GM19372 (cell line): ENCODE data around the gene PKP1.

Experiments
- ATAC-seq: cut with Tn5 transposase; IDR thresholded peaks from one replicate; pipeline ENCODE4 v1.9.1; 2021; ENCODE audit warnings: mild to moderate bottlenecking, low read depth, moderate library complexity; ENCODE audit not compliant: unreplicated experiment

Gene PKP1

DNA sequence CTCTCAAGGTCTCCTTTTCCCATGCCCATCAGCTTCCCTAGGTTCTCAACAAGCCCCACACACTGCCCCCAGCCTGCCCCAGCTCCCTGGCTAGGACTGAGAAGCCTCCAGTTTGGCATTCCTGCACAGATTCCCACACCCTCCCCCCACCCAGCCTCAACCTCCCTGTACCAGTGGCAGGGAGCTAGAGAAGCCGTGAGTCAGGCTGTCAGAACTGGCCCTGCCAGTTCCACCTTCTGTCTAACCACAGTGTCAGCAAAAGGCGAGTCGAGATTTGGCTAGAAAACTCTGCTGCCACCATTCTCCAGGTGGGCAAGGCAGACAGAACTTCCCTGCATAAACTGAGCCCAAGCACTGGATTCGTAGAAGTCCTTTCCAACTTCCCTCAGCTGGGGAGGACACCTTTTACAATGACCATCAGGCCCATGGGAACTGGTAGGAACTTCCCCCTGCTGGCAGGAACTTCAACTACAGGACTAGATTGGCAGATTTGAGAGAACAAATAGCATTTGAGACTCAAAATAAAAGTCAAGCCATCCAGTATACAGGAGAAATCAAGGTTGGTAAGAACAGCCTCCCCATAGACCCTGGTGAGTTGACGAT is 63.1 kb downstream of the PKP1 start:
- no peak for ATAC-seq

DNA sequence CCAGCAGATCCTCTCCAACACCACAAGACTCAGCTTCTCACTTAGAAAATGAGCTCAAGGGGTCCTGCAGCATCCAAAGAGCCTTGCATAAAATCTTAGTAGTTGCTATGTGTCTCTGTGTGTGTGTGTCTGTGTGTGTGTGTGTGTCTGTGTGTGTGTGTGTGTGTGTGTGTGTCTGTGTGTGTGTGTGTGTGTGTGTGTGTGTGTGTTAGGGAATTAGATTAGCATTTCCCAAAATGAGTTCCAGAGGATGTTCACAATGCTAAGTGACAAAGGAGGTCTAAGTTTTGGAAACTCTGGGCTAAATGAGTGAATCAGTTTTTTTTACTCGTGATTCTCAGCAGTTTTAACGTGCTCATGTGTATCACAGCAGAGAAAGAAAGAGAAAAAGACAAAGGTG is 63.7 kb downstream of the PKP1 start:
- ATAC-seq = no peak

DNA sequence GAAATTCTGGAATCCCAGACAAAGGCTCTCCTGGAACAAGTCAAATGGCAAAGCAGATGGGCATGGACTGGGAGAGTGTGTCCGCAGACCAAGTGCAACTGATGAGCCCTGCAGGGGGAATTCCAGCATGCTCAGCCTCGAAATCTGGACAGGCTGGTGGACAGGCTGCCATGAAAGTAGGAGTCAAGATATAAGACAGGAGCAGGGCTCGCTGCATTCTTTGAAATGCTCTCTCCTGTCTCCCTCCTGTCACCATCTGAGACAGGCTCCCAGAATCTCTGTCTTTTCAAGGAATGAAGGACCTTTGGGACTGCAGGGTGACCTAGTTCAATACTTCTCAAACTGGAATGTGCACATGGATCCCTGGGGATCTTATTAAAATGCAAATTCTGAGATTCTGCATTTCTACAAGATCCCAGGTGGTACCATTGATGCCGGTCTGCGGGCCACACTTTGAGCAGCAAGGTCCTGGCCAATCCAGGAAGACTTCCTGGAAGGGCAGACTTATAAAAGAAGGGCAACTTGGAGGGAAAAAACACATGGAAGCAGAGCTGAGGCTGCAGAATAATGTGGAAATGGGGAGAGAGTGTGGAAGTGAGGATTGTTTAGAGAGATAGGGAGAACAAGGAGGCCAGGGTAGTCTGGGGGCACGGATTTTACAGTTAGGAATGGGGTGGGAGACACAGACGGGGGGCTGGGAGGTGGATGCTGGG is 64.3 kb downstream of the PKP1 start:
- no peak for ATAC-seq

DNA sequence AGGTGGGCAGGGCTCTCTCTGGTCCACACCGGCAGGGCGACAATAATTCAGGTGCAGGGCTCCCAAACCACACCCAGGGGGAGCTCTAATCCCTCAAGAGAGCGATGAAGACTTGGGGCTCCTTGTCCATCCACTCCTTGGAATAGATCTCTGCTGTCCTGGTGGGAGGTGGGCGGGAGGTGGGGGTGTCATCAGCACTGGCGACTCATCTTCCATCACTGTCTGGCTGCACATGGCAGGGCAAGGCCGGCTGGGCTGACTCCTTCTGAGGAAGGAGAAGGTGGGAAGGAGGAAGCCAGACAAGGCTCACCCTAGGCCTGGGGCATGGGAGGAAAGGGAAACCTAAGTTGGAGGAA is 64.9 kb downstream of the PKP1 start:
- ATAC-seq = no peak

DNA sequence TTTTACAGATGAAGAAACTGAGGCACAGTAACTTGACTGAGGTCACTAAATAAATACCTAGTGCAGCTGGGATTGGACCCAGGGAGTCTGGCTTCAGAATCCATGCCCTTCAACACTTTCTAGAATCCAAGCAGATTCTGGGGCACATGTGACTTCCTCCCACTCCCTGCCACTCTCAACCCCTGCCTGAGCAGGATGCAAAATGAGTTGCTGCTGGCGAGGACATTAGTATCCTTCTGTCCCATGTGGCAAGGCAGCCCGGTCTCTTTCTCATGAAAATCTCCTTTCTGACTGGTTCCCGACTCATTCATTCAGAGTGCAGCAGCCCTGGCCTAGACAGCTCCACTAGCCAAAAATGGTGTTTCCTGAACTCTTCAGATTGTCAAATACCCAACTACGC is 65.8 kb downstream of the PKP1 start:
- ATAC-seq = no peak

DNA sequence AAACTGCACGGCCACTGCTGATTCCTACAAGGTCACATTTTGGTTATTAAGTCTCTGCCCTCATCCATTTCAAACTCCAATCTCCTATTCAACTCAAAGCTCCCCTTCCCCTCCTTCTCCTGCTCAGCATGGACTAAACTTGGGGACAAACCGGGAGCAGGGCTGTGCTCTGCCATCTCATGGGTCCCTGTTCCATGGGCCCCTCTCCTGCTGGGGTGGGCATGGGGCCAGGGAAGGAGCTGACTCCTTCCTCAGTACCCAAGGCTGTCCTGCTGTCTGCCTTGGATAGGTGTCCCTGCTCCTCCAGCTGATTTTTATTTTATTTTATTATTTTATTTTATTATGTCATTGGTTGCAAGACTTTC is 67.0 kb downstream of the PKP1 start:
- no peak for ATAC-seq

DNA sequence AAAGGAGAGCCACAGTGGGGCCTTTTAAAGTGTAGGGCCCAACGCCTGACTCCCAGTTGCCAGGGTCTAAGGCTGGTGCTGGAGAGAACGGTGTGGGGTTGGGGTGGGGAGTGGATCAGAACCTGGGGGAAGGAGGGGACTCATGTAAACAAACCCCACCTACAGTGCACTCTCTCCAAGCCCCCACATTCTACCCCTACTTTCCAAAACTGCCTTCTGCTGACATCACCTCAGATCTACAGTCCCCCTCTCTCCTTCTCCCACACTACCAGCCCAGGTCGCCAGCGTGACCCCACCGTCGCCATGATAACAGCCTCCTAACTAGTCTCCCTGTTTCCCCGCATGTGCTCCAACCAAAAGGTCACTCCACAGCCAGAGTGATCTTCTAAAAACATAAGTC is 67.6 kb downstream of the PKP1 start:
- no peak for ATAC-seq

DNA sequence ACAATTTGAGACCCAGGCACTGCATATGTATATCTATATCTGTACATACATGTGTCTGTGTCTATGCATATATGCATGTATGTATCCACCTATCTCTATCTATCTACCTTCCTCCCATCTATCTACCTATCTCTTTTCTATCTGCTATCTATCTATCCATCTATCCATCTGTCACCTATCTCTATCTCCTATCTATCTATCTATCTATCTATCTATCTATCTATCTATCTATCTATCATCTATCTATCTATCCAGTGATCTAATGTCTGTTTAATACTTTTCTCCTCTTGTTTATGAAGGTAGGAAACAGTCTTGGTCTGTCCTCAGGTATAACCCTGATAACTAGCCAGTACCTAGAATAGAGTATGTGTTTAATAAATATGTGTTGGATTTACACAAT is 68.3 kb downstream of the PKP1 start:
- no peak for ATAC-seq

DNA sequence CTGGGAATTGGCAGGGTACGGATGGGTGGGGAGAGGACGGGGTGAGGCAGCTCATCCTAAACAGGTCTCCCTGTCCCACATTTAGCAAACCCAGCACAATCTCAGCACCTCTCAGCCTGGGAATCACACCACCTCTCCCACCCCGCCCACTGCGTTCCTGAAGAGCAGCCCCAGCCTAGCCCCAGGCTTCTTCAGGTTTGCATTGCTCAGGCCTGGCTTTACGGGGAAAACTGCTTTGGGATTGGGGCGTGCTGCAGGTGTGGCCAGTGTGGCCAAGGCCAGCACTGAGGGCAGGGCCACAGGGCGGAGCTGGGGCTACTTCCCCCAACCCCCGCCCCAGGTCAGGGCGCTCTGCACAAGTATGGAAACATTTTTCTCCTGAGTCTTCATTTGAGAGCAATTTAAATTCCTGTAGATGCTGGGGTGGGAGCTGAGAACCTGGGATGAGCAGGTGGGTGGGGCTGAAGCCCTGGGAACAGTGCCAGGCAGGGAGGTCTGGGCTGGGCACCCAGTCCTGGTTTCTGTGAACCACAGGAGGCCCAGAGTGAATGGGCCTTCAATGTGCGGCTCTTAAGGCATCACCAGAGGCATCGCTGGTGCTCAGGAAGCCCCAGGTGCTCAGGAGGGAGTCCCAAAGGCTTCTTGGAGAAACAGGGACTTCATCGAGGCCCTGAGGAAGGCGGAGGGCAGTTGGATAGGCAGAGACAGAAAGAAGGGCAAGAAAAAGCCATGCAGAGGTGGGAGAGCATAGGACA is 70.1 kb downstream of the PKP1 start:
- no peak for ATAC-seq

DNA sequence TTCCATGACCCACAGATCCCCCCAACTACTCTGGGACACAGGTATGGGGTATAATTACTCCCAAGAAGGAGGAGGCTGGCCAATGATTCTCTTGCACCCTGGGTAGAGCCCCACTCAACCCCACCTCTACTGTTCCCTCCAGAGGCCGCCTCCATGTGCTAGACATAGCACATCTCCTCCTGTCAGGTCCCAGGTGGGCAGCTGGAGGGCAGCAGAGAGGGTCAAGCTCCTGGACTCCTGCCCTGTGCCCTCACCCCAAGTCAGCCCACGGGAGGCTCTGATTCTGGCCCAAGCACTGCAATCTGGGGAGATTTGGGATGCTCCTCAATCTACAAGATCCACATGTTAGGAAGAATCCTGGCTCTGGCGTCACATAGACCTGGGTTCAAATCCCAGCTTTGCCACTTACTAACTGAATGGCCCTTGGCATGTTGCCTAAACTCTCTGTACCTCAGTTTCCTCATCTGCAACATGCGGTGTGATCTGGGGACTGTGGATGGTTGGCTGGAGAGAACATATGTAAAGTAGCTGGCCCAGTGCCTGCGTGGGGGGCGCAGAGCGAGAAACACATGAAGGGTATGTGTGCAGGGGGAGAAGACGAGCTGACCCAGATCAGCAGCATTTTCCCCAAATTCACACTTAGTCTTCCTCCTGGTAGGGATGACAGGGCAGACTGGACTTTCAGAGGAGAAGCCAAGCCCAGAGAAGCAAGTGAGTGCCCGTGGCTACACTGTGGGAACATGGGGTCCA is 71.0 kb downstream of the PKP1 start:
- no peak for ATAC-seq

DNA sequence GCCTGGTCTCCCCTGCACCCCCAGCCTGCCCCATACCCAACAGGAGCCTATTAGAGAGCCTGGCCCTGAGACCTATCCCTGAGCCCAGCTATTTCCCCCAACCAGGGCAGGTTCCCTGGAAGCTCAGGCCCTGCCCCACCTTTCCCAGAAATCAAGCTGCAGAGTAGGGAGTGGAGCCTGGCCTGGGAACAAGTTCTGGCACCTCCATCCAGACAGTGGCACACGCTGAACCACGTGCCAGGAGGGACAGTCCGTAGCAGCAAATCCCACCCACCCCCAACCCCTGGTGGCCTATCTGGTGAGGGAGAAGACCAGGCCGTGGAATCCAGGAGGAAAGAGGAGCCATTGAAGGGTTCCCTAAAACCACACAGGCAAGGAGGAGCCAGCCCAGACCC is 71.6 kb downstream of the PKP1 start:
- no peak for ATAC-seq

DNA sequence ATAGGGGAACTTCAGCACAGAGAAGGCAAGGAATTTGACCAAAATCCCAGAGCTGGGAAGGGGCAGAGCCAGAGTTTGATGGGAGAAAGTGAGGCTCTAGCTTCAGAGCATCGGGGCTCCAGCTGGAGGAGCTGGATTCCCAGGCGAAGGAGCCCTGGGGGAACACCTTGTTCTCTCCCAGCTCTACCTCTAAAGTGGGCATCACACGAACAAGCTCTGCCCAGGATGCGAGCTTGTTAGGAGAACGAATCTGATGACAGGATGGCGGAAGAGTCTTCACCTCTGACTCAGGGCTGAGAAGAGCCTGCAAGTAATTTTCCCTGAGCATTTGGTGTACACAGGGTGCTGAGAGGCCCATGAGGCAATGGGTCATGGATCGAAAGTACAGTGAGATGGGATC is 72.2 kb downstream of the PKP1 start:
- ATAC-seq = no peak

DNA sequence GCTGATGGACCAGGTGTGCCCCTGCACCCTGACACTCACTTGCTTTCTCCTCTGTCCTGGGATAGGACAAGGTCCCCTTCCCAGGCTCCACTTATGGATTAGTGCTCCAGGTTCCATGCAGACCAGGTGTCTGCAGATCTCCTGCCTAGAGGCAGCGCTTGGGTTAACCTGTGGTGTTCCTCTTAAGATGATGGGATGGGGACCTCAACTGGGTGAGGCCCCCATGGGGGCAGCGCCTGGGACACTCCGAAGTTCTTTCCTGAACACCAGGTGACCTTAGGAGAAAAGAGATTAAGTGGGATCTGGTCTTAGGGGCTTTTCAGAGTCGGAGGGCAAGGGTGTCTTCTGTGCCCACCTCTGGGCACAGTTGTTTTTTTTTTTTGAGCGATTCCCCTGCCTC is 72.9 kb downstream of the PKP1 start:
- no peak for ATAC-seq

DNA sequence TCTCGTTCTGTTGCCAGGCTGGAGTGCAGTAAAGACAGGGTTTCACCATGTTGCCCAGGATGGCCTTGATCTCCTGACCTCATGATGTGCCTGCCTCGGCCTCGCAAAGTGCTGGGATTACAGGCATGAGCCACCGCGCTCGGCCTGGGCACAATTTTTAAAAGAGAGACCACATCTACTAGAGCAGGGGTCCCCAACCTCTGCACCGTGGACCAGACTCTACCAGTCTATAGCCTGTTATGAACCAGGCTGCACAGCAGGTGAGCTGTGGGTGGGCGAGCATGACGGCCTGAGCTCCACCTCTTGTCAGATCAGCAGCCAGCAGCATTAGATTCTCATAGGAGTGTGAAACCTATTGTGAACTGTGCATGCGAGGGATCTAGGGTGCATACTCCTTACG is 73.4 kb downstream of the PKP1 start:
- no peak for ATAC-seq

DNA sequence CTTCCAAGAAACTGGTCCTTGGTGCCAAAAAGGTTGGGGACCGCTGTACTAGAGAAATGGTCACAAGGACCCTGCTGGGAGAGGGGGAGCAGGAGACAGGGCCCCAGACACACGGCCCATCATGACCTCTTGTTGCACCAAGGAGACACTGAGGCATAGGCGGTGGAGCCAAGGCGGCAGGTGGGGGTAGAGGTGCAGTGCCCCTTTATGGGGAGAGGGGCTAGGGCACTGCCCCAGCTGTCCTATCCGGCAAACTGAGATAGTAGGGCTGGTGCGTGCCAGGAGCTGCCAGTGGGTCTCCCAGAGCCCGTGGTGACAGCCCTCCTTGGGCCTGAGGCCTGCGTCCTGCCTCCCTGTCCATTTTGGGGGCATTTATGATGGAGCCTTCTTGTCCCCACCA is 73.9 kb downstream of the PKP1 start:
- ATAC-seq = no peak

DNA sequence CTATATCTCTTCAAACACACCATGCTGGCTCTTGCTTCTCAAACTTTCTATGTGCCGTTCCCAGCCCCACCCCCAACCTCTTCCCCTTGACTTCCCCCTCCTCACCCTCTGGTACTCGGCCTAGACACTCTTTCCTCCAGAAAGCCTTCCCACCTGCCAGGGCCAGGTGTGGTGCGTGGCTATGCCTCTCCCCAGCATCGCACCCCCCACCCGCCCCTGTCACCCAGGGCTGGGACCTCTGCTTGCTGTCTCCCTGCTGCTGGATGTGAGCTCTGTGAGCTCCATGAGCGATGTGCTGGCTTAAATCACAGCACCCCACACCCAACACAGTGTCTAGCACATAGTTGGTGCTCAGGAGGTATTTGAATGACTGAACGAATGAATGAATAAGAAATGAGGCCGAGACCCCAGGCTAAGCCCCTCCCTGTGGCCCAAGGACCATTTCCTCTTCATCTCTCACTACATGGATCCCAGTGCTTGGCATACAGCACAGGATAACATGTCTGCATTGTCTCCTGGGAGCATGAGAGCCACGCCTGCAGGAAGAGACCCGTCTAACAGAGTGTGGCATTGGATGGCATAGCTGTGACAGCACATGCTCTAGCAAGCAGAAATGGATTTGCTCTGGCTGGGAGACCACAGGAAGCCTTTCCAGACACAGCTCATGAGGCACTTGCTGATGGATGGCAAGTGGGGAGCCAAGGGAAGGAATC is 74.5 kb downstream of the PKP1 start:
- no peak for ATAC-seq

DNA sequence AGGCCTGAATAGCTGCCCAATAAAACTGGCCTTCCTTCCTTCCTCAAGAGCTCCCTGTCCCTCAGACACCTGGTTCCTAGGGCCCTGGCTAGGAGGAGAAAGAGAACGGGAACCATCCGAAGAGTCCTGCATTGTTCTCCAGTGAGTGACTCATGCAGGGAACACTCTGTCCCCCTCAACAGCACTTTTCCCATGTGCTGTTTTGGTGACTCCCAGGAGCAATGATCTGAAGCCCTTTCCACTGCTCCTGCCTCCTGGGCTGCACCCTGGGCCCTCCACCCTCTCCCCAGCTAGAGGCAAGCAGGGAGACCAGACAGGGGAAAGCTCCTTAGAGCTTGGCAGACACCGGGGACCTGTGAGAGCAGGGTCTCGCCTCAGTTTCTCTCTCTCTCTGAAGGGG is 75.3 kb downstream of the PKP1 start:
- no peak for ATAC-seq

DNA sequence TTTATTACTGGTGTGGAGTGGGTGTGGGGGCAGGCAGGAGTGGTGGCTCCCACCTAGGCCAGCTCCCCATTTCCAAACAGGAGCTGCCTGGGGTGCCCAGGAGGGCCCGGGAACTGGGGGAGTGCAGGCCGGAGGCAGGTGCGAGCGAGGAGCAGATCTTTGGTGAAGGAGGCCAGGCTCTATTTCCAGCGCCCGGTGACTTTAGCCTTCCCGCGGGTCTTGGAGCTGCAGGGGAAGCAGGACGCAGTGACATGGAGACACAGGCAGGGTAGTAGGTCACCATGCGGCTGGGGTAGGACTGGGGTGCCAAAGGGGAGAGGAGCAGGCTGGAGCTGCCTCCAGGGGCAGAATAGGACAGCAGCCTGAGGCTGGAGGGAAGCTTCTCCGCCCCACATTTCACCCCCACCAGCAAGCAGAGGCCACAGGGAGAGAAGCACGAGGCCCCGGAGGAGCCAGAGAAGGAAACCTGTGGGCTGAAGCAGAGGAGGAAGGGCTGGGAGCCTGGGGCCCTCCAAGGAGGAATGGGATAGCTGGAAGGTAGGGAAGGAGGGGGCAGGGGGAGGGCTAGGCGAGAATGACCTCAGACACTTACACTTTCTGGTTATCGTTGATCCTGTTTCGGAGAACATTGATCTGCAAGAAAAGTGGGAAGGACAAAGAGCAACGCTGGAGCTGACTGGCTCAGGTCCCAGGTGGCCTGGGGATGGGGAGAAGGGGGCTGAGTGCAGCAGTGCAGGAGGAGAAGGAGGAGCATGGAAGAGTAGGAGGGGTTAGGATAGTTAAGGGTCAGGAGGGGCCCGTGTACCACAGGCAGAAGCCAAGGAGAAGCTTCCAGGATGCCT is 75.9 kb downstream of the PKP1 start:
- no peak for ATAC-seq

DNA sequence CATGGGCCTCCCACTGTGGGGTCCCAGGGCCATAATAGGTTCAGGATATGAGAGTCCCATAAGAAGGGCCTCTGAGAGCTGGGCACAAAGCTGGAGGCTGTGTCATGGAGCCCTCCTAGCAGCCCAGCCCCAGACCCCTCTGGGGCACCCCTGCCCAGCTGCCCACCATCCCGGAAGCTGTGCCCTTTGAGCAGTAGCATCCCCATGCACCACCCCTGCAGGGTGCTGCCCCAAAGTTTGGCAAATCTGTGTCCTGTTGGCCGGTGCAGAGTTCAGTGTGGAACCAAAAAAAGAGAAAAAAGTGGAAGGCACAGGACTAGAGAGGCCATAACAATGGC is 76.5 kb downstream of the PKP1 start:
- ATAC-seq = no peak

DNA sequence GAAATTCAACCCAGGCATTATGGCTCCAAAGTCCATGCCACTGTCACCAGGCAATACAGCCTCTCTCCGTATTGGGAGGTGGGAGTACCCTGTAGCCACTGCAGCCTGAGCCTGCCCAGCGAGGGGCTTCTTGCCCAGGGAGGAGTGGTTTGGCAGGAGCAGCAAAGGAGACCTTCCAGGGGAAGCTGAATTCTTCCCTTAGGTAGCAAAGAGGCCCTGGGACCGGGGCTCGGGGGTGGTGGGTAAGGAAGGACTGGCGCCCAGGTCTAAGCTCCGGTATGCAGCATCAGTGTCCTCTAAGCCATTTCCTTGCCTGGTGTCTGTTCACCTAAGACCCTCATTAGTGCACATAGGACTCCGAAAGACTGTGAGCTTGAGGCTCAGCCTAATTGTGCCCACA is 77.2 kb downstream of the PKP1 start:
- no peak for ATAC-seq
